ENCODE measurements around the gene SPIN1.

Gene SPIN1

GRCh38 chr9:88429595-88430430 lies 41.6 kb downstream of the SPIN1 start:
- intact Hi-C loops (cut with DNase I): no loop called here
- DNase-seq: no peak

GRCh38 chr9:88433583-88434255 lies 45.5 kb downstream of the SPIN1 start:
- intact Hi-C loops (cut with DNase I): no loop called here
- DNase-seq: no peak

GRCh38 chr9:88435336-88435735 lies 47.1 kb downstream of the SPIN1 start:
- intact Hi-C loops (cut with DNase I): no loop called here
- no peak for DNase-seq

- intact Hi-C loops (cut with DNase I): no loop called here
Measured at GRCh38 chr9:88436379-88436778, 48.1 kb downstream of the SPIN1 start.

GRCh38 chr9:88437210-88438146 lies 49.2 kb downstream of the SPIN1 start:
- no peak for DNase-seq
- intact Hi-C loops (cut with DNase I): no loop called here

More at GRCh38 chr9:88436379-88436778, 48.1 kb downstream of the SPIN1 start:
- DNase-seq: no peak

GRCh38 chr9:88438811-88439210 lies 50.6 kb downstream of the SPIN1 start:
- no peak for DNase-seq
- intact Hi-C loops (cut with DNase I): no loop called here

- intact Hi-C loops (cut with DNase I): no loop called here
- no peak for DNase-seq
Measured at GRCh38 chr9:88441301-88442007, 53.2 kb downstream of the SPIN1 start.

GRCh38 chr9:88443480-88444113 lies 55.4 kb downstream of the SPIN1 start:
- DNase-seq: no peak
- intact Hi-C loops (cut with DNase I): no loop called here

- intact Hi-C loops (cut with DNase I): no loop called here
- no peak for DNase-seq
Measured at GRCh38 chr9:88446728-88447127, 58.5 kb downstream of the SPIN1 start.

- intact Hi-C loops (cut with DNase I): no loop called here
- DNase-seq: no peak
Measured at GRCh38 chr9:88447431-88447830, 59.2 kb downstream of the SPIN1 start.

GRCh38 chr9:88451160-88451559 lies 62.9 kb downstream of the SPIN1 start:
- intact Hi-C loops (cut with DNase I): no loop called here
- DNase-seq: no peak

- intact Hi-C loops (cut with DNase I): no loop called here
- DNase-seq: no peak
Measured at GRCh38 chr9:88458716-88459465, 70.6 kb downstream of the SPIN1 start.

- intact Hi-C loops (cut with DNase I): no loop called here
- no peak for DNase-seq
Measured at GRCh38 chr9:88460587-88461332, 72.5 kb downstream of the SPIN1 start.

- intact Hi-C loops (cut with DNase I): no loop called here
Measured at GRCh38 chr9:88462191-88462590, 73.9 kb downstream of the SPIN1 start.

GRCh38 chr9:88464851-88465250 lies 76.6 kb downstream of the SPIN1 start:
- DNase-seq: no peak
- intact Hi-C loops (cut with DNase I): no loop called here

More at GRCh38 chr9:88462191-88462590, 73.9 kb downstream of the SPIN1 start:
- DNase-seq: no peak

- intact Hi-C loops (cut with DNase I): no loop called here
- DNase-seq: no peak
Measured at GRCh38 chr9:88468226-88468625, 80.0 kb downstream of the SPIN1 start.

- intact Hi-C loops (cut with DNase I): loop anchor here (5.0 kb wide), 1 partner anchor 79 kb away; no protein-coding TSS in a partner anchor
Measured at GRCh38 chr9:88476491-88477271, 88.4 kb downstream of the SPIN1 start.

More at GRCh38 chr9:88476491-88477271, 88.4 kb downstream of the SPIN1 start:
- no peak for DNase-seq

Data from posterior cingulate gyrus (tissue), 11 donors.